GM21825 (cell line): Measurements from ENCODE around the gene PTPRT.

Experiments
- ATAC-seq: cut with Tn5 transposase; IDR thresholded peaks from one replicate; pipeline ENCODE4 v1.9.1; 2021; ENCODE audit warnings: mild to moderate bottlenecking, moderate library complexity; ENCODE audit not compliant: unreplicated experiment

The PTPRT gene

GRCh38 chr20:42158272-42158671 is 1031.4 kb downstream of the PTPRT start:
- ATAC-seq = no peak

DNA sequence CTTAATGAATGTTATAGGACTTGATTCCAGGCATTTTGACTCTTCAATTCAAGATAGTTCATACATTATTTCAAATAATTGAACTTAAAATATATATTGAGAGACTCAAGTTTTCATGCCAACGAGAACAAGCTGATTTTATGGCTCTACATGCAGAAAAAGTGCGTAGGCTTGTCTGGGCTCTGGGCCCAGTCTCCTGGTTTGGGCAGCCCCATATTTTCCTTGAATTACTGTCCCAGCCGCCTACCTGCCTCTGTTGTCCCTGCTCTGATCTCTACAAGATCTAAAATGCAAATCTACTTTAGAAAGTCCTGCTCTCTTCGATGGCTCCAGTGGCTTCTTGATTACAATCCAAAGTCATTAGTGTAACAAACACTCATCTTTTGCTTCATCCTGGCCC is 1034.1 kb downstream of the PTPRT start:
- no peak for ATAC-seq

- ATAC-seq = no peak
Observed at GRCh38 chr20:42152575-42152974, 1037.1 kb downstream of the PTPRT start.

DNA sequence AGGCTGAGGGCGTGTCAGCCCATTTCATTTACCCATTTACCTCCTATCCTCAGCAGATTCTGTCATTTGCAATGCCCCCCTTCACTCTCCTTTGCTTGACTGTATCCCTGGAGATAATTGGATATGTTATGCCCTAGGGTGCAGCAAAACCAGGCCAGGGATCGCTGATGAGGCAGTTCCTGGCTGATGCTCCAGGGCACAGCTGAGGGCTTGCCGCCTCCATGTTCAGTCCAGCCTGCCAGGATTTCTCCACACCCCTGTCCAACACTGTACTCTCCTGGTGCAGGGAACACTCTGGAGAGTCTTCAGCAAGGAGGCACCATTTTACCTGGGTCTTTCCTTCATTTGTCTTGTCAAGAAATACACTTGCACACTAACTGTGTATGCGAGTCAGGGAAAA is 1039.5 kb downstream of the PTPRT start:
- ATAC-seq = no peak

- ATAC-seq = no peak
Observed at GRCh38 chr20:42138729-42139128, 1051.0 kb downstream of the PTPRT start.

DNA sequence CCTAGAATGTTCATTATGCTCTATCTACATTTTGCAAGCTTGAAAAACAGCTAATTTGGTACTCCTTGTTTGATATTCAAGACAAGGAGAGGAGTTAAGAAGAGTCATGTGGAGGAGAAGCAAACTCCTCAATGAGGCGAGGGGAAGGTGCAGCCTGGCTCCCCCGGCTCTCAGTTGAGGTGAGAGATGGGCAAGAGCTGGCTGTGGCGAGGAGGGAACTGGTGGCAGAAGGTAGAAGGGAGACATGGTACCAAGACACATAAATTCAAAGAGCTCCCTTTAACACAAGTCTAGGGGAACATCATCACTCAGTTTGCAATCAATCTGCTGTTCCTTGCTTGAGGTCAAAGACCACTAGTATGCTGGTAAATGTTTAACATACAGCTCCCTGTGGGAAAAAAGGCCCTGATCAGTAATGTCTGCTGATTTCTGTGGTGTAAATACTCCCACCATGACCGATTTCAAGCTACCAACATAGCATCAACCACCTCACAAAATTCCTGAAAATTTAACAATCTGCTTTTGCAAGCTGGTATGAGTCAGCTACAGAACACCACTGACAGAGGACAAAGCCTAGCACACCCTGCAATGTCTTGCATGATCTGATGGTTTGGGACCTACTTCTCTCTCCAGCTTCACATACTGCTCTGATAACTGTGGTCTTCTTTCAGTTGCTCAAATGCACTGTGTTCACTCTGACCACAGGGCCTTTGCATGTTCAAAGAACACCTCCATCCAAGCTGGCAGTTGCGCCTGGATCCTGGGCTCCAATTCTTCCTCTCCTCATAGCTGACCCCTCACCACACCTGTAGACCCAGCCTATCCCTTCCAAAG is 1055.2 kb downstream of the PTPRT start:
- ATAC-seq = no peak

GRCh38 chr20:42130810-42131596 is 1058.7 kb downstream of the PTPRT start:
- no peak for ATAC-seq

DNA sequence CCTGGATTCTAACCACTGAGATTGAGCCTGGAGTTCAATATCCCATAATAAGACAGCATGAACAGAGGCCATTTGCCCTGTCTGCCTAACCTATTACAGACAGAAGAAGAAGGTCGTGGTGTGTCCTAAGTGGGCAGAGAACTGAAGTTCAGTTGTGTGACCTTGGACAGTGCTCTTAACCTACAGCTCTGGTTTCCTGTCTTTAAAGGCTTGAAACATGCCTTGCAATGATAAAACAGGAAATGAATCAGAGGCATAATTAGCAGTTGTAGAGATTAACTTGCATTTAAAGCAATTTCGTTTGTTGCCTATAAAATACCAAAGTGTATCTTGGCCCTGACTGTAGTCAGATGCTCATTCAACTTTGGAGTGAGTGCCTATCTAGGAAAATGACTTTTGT is 1064.3 kb downstream of the PTPRT start:
- no peak for ATAC-seq

DNA sequence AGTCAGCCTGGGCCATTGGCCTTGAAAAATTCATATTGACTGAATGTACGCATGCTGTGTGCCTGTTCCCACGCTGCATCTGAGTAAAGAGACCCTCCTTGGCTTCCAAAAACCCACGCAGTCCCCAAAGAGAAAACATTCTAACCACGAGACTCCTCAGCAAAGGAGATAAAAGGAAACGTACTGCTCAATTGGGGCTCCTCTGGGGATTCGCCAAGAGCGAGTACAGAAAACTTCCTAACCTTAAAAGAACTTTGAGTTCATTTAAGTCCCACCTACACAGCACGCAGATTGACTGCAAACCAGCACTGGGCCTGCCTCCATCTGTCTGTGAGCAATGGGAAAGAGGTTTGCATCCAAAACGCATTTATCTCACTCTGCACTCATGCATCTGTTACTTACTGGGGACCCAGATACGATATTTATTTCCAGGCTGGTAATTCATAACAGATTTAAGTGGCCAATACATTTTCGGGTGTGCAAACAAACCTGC is 1065.7 kb downstream of the PTPRT start:
- ATAC-seq = no peak

DNA sequence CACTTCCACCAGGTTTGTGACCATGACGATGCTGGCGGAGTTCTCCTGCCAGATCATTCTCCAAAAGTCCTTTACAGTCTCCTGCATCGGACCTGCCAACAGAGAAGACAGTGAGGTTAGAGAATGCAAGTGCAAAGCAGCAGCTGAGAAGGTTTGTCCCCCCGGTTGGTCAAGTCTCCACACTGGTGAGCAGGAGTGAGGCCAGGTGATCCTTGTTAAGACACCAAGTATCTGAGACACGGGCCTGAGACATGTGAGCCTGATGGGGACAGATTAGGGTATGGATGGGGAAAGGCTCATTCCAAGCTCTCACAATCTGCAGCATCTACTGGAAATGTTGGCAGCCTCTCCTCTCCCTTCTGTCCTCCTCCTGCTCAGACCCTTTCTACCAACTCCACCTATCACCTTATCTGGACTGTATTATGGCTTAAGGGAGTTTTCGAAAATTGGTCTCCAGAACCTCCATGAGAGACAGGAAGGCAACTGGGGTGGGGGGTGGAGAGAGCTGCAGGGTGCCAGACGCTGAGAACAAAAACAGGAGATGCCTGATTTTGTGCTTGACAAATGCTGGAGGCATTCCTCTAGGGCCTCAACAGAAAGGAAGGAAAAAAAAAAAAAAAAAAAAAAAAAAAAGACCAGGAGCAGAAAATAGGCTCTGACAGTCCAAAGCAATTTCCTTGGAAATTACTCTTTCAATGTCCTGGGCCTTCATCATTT is 1071.1 kb downstream of the PTPRT start:
- ATAC-seq = no peak

DNA sequence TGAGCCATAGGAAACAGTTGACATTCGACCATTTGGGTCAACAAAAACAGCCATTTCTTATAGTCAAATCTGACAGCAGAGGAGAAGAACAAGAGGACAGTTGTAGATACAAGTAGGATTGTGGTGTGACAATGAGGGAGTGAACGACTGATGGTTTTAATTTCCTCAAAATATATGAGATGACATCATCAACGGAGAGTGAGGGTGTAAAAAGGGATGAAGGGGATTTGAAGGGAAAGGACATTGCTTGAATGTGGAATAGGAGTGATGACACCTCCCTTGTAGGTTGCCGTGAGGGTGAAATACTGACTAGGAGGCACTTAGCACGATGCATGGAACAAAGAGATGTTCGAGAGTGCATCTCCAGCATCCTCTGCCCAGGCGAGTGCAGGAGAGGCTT is 1071.7 kb downstream of the PTPRT start:
- no peak for ATAC-seq

- ATAC-seq = no peak
Observed at GRCh38 chr20:42113236-42113635, 1076.5 kb downstream of the PTPRT start.

DNA sequence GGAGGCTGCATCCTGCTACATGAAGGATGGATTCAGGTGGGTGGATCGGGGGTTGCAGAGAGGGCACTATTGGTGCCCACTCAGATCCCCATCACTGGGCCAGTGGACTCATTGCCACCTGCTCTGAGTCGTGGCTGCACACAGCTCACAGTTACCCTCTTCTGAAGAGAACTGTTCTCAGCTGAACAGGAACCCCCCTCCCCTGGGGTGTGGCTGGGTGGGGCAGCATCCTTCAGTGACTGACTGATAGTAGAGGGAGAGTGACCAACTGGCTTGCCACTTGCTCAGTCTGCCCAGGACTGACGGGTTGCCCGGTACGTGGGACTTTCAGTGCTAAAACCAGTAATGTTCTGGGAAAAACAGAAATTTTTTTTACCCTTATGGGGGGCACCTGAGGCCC is 1077.5 kb downstream of the PTPRT start:
- ATAC-seq = no peak

GRCh38 chr20:42111349-42111748 is 1078.4 kb downstream of the PTPRT start:
- no peak for ATAC-seq

DNA sequence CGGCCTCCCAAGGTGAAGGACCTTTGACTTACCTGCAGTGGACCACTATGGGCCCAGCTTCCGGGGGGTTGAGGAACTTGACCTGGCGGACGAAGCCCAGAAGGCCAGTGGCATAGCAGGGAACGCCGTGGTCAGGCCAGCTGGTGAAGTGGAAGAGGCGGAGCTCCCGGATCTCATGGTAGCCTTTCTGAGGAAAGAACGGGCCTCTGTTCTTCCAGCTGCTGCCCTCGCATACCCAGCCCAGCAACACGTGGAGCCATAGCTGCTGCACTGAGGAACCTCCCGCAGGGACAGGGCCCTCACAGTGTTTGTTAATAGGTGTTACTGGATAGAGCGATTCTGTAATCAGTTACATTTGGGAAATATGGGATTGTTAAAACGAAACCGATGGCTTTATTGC is 1079.4 kb downstream of the PTPRT start:
- no peak for ATAC-seq

- ATAC-seq = no peak
Observed at GRCh38 chr20:42102000-42102399, 1087.7 kb downstream of the PTPRT start.

- no peak for ATAC-seq
Observed at GRCh38 chr20:42100137-42100704, 1089.5 kb downstream of the PTPRT start.

DNA sequence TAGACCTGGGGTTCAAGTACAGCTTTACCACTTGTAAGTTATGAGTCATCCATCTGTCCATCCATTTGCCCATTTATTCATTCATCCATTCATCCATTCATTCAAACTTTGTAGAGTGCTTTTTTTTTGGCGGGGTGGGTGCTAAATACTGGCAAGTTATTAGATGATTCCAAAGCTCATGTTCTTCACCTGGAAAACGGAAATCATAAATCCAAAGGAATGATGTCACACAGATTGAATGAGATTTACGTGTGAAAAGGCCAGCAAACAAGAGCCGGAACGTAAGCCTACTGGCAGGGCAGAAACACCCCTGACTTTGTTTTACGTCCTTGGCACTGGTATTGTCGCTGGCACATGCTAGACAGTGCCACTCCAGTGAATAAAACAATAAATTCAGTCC is 1090.6 kb downstream of the PTPRT start:
- ATAC-seq = no peak

GRCh38 chr20:42098418-42098817 is 1091.3 kb downstream of the PTPRT start:
- ATAC-seq = no peak

- no peak for ATAC-seq
Observed at GRCh38 chr20:42097741-42098140, 1092.0 kb downstream of the PTPRT start.

- ATAC-seq = no peak
Observed at GRCh38 chr20:42095221-42095620, 1094.5 kb downstream of the PTPRT start.
